Measurements from ENCODE around the gene CEP55.

- TF ChIP-seq EZH2 (IDR thresholded peaks at IDR 0.05; ENCODE audit: insufficient read depth, poor library complexity, severe bottlenecking) (no peak), EZH2phosphoT487 (IDR thresholded peaks at IDR 0.05; ENCODE audit: insufficient read depth, low read depth) (no peak)
Measured at GRCh38 chr10:93475871-93476270, 20.5 kb upstream of the CEP55 start.
